Neural progenitor cell (in vitro differentiated cells): ENCODE results near the gene MORN5. TPM values are rescaled to one million over a fixed set of nuclear protein-coding genes. Genes with fewer than 3 reads are reported as not detected.

Experiments used
- DNase-seq: peaks from one replicate; pipeline ENCODE4 v3.0.0-alpha.2; 2016; ENCODE audit warnings: low spot score
- H2AFZ ChIP-seq: fragments of 200-600 bp; sonication (generic); replicated peaks from 2 replicates; pipeline ENCODE4 v1.6.1; 2016; ENCODE audit warnings: antibody characterized with exemption
- H3F3A ChIP-seq: fragments of 200-600 bp; sonication (generic); 2 replicates; pipeline ENCODE4 v1.6.1; 2016; ENCODE audit warnings: antibody characterized with exemption, low read depth
- H3K27ac ChIP-seq: fragments of 200-600 bp; sonication (generic); 2 replicates; pipeline ENCODE4 v1.5.1; 2016; ENCODE audit warnings: mild to moderate bottlenecking
- H3K27me3 ChIP-seq: fragments of 200-600 bp; sonication (generic); 2 replicates; pipeline ENCODE4 v1.6.1; 2016; ENCODE audit warnings: mild to moderate bottlenecking, moderate library complexity
- H3K36me3 ChIP-seq: fragments of 200-600 bp; sonication (generic); 2 replicates; pipeline ENCODE4 v1.5.1; 2016
- H3K4me1 ChIP-seq: fragments of 200-600 bp; sonication (generic); 2 replicates; pipeline ENCODE4 v1.6.1; 2016; ENCODE audit warnings: mixed run types
- H3K4me2 ChIP-seq: fragments of 200-600 bp; sonication (generic); 2 replicates; pipeline ENCODE4 v1.6.1; 2016
- H3K4me3 ChIP-seq: fragments of 200-600 bp; sonication (generic); 2 replicates; pipeline ENCODE4 v1.5.1; 2016
- H3K79me2 ChIP-seq: fragments of 200-600 bp; sonication (generic); 2 replicates; pipeline ENCODE4 v1.6.1; 2016; ENCODE audit warnings: low read depth
- H3K9ac ChIP-seq: fragments of 200-600 bp; sonication (generic); 2 replicates; pipeline ENCODE4 v1.6.1; 2016
- H3K9me3 ChIP-seq: fragments of 200-600 bp; sonication (generic); 2 replicates; pipeline ENCODE4 v1.5.1; 2016; ENCODE audit warnings: low read depth
- H4K20me1 ChIP-seq: fragments of 200-600 bp; sonication (generic); 2 replicates; pipeline ENCODE4 v1.6.1; 2016; ENCODE audit warnings: low read depth
- H3K27ac Mint-ChIP-seq: 3 replicates; pipeline ENCODE4 v1.8.0; 2021; ENCODE audit warnings: mixed read lengths
- H3K27me3 Mint-ChIP-seq: 2 replicates; pipeline ENCODE4 v1.8.0; 2022; ENCODE audit warnings: low read depth, mild to moderate bottlenecking, inconsistent platforms, moderate library complexity, mixed read lengths; ENCODE audit not compliant: insufficient read depth
- H3K36me3 Mint-ChIP-seq: 3 replicates; pipeline ENCODE4 v1.8.0; 2021; ENCODE audit warnings: mixed read lengths
- H3K4me1 Mint-ChIP-seq: 3 replicates; pipeline ENCODE4 v1.8.0; 2021; ENCODE audit warnings: mixed read lengths
- H3K4me3 Mint-ChIP-seq: 3 replicates; pipeline ENCODE4 v1.8.0; 2021; ENCODE audit warnings: mild to moderate bottlenecking, moderate library complexity, mixed read lengths
- H3K9me3 Mint-ChIP-seq: 3 replicates; pipeline ENCODE4 v1.8.0; 2020; ENCODE audit warnings: mixed read lengths
- EZH2 ChIP-seq: fragments of 200-600 bp; sonication (generic); IDR thresholded peaks from 2 replicates; pipeline ENCODE4 v1.6.1; 2017; ENCODE audit warnings: antibody characterized with exemption, mild to moderate bottlenecking, moderate library complexity
- EZH2phosphoT487 ChIP-seq: fragments of 200-600 bp; sonication (generic); IDR thresholded peaks from 2 replicates; pipeline ENCODE4 v1.6.1; 2017; ENCODE audit warnings: antibody characterized with exemption
- total RNA-seq: library from RNA; depleted of rRNA; stranded (reverse); fragments of >200 nt; gene quantifications from 2 replicates; pipeline ENCODE4 v1.2.3, GENCODE V29; 2015; ENCODE audit warnings: low replicate concordance
- TF ChIP-seq, protein P1 (sequence below): fragments of 200-600 bp; sonication (generic); IDR thresholded peaks from 2 replicates; pipeline ENCODE4 v1.5.1; 2017; ENCODE audit warnings: antibody characterized with exemption, mild to moderate bottlenecking

Gene MORN5
- total RNA-seq, 1 donor from 2014 or later, result 3.7 TPM

DNA sequence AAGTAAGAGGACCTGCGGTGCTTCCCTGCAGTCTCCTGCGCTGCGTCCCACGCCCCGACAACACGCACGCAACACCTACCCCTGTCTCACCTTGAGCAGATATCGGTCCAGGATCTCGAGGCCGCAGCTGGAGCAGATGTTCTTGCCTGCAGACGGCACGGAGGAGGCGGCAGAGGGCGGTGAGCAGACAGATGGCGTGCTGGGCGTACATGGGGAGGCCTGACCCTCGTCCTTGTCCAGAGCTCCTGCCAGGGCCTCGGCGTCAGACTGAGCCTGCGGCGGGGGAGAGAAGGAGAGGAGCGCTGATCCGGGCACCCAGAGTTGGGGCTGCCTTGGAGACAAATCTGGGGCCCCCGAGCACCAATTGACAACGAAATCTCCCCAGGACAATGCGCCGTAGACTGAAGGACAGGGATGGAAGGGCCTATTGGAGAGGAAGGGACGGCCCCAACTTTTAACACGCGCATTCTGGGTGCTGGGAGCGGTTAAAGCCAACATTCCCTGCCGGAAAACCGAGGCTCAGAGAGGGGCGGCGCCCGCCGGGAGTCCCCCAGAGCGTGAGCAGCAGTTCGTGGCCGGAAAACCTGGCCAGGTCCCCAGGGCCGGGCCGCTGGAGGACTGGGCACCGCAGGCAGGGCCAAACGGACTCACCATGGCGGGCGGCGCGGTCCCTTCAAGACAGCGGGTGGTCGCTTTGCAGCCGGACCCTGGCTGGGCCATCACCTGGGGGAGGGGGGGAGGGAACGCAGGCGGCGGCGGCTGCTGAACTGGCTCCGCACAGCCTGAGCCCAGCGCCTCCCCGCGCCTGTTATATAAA, 67.3 kb downstream of the MORN5 start:
- DNase-seq, result peak; percentile 84
- Histone ChIP-seq H3K79me2 (no peaks in the 10 kb centered on the region), H3K9me3 (no peaks in the 10 kb centered on the region), H3K36me3 (no peaks in the 10 kb centered on the region), H3K9ac (no peak overlapping the region), H3K27ac (no peak overlapping the region), H3K4me2 (peak overlapping the region; percentile 95), H3K4me3 (peak overlapping the region; percentile 29), H3F3A (peaks cover 9% of the 10 kb centered on the region), H4K20me1 (peaks cover 65% of the 10 kb centered on the region), H2AFZ (no peak overlapping the region), H3K4me1 (peaks cover 16% of the 10 kb centered on the region), H3K27me3 (peaks cover 100% of the 10 kb centered on the region)
- no peaks in the 10 kb centered on the region for H3K36me3 Mint-ChIP-seq
- no peak overlapping the region for H3K27ac Mint-ChIP-seq
- H3K9me3 Mint-ChIP-seq, result peaks cover 10% of the 10 kb centered on the region
- peaks cover 66% of the 10 kb centered on the region for H3K27me3 Mint-ChIP-seq
- peak overlapping the region; percentile 70 for H3K4me3 Mint-ChIP-seq
- TF ChIP-seq, protein P1, sequence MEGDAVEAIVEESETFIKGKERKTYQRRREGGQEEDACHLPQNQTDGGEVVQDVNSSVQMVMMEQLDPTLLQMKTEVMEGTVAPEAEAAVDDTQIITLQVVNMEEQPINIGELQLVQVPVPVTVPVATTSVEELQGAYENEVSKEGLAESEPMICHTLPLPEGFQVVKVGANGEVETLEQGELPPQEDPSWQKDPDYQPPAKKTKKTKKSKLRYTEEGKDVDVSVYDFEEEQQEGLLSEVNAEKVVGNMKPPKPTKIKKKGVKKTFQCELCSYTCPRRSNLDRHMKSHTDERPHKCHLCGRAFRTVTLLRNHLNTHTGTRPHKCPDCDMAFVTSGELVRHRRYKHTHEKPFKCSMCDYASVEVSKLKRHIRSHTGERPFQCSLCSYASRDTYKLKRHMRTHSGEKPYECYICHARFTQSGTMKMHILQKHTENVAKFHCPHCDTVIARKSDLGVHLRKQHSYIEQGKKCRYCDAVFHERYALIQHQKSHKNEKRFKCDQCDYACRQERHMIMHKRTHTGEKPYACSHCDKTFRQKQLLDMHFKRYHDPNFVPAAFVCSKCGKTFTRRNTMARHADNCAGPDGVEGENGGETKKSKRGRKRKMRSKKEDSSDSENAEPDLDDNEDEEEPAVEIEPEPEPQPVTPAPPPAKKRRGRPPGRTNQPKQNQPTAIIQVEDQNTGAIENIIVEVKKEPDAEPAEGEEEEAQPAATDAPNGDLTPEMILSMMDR, result no peak
- TF ChIP-seq EZH2, result peak; percentile 95
- peak; percentile 32 for TF ChIP-seq EZH2phosphoT487
- H3K4me1 Mint-ChIP-seq, result peaks cover 20% of the 10 kb centered on the region

DNA sequence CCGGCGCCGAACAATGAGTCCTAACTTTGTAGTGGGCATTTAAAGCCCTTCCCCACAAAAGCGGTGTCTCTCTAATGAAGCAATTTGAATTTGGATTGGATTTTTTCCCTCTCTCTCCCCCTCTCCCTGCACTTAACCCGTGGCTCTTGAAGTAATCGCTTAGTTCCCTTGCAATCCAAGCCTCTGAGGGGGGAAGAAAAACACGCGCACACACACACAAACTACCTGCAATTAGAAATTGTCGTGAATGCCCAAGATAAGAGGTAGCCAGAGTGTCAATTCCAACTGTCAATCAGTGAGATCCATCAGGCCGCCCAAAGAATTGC, 67.8 kb downstream of the MORN5 start:
- no peak overlapping the region for H3K27ac ChIP-seq
- peak overlapping the region; percentile 95 for H3K4me2 ChIP-seq
- no peaks in the 10 kb centered on the region for H3K36me3 Mint-ChIP-seq
- H3K4me3 ChIP-seq, result peak overlapping the region; percentile 29
- no peak overlapping the region for H2AFZ ChIP-seq
- H3K4me3 Mint-ChIP-seq, result peak overlapping the region; percentile 71
- H3K36me3 ChIP-seq, result no peaks in the 10 kb centered on the region
- TF ChIP-seq EZH2phosphoT487, result no peak
- TF ChIP-seq, protein P1, result no peak
- no peak for TF ChIP-seq EZH2
- no peaks in the 10 kb centered on the region for H3K79me2 ChIP-seq
- H3K27ac Mint-ChIP-seq, result no peak overlapping the region
- H3K4me1 ChIP-seq, result peaks cover 16% of the 10 kb centered on the region
- H3F3A ChIP-seq, result peaks cover 9% of the 10 kb centered on the region
- no peak overlapping the region for H3K9ac ChIP-seq
- DNase-seq, result no peak
- peaks cover 60% of the 10 kb centered on the region for H4K20me1 ChIP-seq
- H3K27me3 Mint-ChIP-seq, result peaks cover 60% of the 10 kb centered on the region
- H3K27me3 ChIP-seq, result peaks cover 100% of the 10 kb centered on the region
- H3K9me3 Mint-ChIP-seq, result peaks cover 10% of the 10 kb centered on the region
- no peaks in the 10 kb centered on the region for H3K9me3 ChIP-seq
- peaks cover 20% of the 10 kb centered on the region for H3K4me1 Mint-ChIP-seq

DNA sequence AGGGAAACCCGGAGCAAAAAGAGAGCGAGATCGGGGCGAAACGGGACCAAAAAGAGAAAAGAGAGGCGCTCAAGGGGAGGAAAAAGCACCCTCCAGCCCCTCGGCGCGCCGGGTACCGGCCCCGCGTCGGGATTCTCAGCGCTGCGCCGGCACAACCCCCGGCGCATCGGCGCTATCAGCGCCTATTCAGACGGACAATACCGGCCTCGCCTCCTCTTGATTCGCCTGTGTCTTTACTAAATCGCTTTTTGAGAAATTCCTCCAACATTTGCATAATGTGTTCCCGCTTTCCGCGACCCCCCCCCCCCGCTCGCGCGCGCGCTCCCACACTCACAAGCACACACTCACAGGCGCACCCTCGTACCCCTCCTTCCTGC, 68.5 kb downstream of the MORN5 start:
- Histone ChIP-seq H3K4me1 (peaks cover 16% of the 10 kb centered on the region), H3K4me2 (peak overlapping the region; percentile 95), H3K79me2 (no peaks in the 10 kb centered on the region), H3K9me3 (no peaks in the 10 kb centered on the region), H3K9ac (no peak overlapping the region), H3K4me3 (peak overlapping the region; percentile 54), H3K27me3 (peaks cover 100% of the 10 kb centered on the region), H3F3A (peaks cover 9% of the 10 kb centered on the region), H3K27ac (no peak overlapping the region), H2AFZ (no peak overlapping the region), H4K20me1 (peaks cover 54% of the 10 kb centered on the region), H3K36me3 (no peaks in the 10 kb centered on the region)
- peak; percentile 66 for DNase-seq
- Mint-ChIP-seq H3K9me3 (peaks cover 10% of the 10 kb centered on the region), H3K27me3 (peaks cover 54% of the 10 kb centered on the region), H3K4me3 (peak overlapping the region; percentile 77), H3K4me1 (peaks cover 20% of the 10 kb centered on the region), H3K27ac (no peak overlapping the region), H3K36me3 (no peaks in the 10 kb centered on the region)
- TF ChIP-seq EZH2phosphoT487 (peak; percentile 28), EZH2 (peak; percentile 67)
- TF ChIP-seq, protein P1, result no peak
